Stimulated activated CD8-positive, alpha-beta memory T cell treated with anti-CD3 and anti-CD28 coated beads, Interleukin-7, amount 100 ng/mL, for 24 hours (primary cell): ENCODE measurements around the gene SPRYD4.
"Not testable (repeated sequence)": the region's sequence is repeated elsewhere in the genome, so short reads cannot be mapped to it uniquely, and the experiment has no call there.

Experiments
- DNase-seq: peaks from one replicate; pipeline ENCODE4 v3.0.0-alpha.2; 2020; ENCODE audit warnings: low read depth

The SPRYD4 gene

DNA sequence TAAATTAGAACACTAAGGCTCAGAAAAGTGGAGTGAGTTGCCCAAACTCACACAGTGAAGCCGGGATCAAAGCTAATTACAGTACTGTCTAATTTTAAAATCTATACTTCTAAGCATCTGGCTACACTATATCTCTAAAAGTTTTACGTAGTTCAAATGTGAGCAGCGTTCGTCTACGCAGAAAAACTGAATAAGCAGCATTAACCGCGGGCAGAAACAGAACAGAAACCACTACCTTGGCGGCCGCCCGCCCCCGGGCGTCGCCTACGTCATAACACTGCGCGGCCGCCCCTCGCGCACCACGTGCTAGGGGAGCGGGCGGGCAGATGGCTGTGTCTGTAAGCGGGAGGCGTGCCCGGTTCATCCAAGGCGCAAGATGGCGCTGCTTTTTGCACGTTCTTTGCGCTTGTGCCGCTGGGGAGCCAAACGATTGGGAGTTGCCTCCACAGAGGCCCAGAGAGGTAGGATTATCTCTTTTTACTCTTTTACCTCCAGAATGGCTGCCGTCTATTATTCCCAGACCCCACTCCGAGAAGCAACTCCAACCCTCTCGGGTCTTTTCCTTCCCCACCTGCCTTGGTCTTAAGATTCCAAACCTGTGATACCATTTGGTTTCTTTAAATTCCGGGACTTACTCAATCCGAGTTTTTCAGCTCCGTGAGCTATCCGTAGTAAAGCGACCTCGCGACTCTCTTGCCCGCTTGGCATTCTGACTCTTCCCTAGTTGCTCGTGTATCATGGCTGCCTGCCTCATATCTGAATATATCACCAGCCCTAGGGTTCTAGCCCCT lies at the start of gene SPRYD4:
TSS of gene SPRYD4 (plus strand) at position 363 of the 791 bp plus-strand sequence. CDS start at position 377, 14 bp downstream.
- peak; percentile 84 for DNase-seq

DNA sequence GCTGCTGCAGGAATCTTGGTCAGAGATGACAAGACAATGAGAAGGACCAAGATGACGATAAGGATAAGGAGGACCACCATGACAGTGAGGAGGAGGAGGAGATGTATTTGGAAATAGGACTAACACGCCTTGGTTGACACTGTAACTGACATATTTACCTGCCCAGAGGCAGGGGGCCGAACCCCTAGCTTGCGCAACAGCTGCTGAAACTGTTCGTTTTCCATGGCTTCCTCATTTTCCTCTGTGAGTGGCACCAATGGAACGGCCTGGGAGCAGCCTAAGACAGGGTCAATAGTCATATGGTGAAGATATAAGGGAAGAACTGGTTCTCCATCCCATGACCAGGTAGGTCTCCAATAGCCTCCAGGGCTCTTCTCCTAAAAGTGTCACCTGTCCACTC lies 48.0 kb upstream of the SPRYD4 start:
- DNase-seq, result no peak

DNA sequence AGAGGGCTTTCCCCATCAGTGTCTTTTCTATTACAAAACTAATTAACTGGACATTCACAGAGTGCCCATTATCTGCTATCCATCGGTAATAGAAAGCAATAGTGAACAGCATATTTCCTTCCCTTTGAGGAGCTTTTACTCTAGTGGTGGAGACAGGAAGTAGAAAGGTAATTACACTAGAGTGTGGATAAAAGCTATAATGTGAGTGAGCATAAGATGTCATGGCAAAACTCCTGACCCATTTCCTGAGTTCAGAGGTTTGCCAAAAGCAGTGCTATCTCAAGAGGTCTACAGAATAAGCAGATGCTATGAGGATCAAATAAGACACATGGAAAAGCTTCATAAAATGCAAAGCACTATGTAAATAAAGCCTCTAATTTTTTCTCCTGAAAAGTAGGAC lies 43.2 kb upstream of the SPRYD4 start:
- DNase-seq, result no peak

DNA sequence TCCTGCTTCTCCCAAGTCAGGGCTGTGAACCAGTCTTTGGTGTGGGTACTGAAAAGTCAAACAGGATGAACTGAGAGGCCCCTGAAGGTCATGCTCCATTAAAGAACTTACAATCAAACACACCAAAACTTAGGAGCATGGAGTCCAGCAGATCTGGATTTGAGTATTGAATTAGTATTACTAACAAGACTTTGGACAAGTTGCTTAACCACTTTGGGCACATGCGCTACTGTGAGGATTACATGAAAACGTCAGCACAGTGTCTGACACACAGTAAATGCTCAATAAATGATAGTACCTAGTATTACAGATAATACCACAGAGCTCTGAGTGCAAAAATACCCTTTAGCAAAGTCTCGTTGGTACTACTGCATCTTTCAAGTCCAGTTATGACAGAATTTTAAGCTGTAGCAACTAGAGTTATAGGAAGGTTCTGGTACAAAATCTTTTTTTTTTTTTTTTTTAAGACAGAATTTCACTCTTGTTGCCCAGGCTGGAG lies 42.4 kb upstream of the SPRYD4 start:
- DNase-seq, result no peak

DNA sequence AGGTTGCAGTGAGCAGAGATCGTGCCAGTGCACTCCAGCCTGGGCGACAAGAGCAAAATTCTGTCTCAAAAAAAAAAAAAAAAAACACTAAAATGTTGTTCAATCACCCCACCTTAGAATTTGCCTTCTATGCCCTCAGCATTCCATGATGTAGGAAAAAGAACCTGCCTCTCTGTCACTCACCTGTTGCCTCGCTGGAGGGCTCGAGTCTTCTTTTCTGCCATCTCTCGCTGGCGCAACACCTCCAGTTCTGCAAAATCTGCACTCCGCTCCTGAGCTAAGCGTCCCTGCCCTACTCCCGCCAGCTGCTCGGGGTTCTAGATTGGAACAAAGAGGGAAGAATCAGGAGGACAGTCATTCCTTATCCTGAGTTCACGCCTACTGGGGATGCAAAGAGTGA lies 37.1 kb upstream of the SPRYD4 start:
- DNase-seq, result no peak

DNA sequence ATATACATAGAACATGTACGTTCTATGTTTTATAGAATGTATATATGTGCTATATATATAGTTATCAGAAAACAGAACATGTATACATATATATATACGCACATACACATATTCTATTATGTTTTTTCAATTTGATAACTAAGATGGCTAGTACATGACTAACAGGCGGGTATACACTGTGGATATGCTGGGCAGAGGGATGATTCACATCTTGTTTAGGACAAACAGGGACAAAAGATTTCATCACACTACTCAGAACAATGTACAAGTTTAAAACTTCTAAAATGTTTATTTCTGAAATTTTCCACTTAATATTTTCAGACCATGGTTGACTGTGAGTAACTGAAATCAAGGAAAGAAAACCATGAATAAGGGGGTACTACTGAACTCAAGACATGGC lies 36.5 kb upstream of the SPRYD4 start:
- DNase-seq, result no peak

DNA sequence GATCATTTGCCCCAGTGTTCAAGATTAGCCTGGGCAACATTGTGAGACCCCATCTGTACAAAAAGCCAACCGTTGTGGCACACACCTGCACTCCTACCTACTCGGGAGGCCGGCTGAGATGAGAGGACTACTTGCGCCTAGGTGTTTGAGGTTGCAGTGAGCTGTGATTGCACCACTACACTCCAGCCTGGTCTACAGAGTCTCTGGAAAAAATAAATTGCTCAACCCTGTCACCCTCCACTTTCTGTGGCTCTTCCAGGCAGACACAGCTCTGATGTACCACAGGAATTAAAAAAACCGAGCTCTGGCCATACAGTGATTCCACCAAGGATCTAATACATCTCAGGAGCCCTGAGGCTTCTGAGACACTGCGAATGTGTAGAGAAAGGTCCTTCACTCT lies 33.5 kb upstream of the SPRYD4 start:
- no peak for DNase-seq

DNA sequence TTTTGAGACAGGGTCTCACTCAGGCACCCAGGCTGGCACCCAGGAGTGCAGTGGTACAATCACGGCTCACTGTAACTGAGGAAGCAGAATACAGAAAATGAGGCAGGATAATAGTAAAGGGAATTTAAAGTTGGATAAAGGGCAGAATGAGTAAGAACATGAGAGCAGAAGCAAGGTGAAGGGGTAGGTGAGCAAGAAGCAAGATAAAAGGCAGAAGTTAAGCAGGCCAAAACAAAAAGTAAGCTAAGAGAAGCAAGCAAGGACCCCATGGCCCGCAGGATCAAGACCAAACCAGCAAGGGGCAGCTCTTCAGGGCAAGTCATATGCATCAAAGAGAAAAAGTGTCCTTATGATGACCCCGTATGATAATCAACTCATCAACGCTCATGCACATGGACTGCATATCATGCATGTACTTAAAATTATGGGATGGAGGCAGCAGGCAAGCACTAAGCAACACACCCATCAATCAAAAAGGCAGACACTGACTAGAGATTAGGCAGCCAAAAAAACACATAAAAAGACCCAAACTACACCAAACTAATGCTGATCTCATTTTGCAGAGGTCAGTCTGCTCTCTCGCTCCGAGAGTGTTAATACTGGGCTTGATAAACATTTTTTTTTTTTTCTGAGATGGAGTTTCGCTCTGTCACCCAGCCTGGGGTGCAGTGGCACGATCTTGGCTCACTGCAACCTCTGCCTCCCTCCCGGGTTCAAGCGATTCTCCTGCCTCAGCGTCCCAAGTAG lies 30.8 kb upstream of the SPRYD4 start:
- no peak for DNase-seq

DNA sequence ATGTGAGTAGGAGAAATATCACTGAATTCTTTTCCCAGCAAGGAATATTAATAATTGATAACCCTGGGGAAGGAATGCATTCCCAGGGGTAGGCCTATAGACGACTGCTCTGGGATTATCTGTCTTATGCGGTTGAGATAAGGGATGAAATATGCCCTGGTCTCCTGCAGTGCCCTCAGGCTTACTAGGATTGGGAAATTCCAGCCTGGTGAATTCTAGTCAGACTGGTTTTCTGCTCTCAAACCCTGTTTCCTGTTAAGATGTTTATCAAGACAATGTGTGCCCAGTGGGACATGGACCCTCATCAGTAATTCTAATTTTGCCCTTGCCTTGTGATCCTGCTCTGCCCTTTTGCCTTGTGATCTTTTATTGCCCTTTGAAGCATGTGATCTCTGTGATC lies 25.2 kb upstream of the SPRYD4 start:
- not testable (repeated sequence) for DNase-seq

DNA sequence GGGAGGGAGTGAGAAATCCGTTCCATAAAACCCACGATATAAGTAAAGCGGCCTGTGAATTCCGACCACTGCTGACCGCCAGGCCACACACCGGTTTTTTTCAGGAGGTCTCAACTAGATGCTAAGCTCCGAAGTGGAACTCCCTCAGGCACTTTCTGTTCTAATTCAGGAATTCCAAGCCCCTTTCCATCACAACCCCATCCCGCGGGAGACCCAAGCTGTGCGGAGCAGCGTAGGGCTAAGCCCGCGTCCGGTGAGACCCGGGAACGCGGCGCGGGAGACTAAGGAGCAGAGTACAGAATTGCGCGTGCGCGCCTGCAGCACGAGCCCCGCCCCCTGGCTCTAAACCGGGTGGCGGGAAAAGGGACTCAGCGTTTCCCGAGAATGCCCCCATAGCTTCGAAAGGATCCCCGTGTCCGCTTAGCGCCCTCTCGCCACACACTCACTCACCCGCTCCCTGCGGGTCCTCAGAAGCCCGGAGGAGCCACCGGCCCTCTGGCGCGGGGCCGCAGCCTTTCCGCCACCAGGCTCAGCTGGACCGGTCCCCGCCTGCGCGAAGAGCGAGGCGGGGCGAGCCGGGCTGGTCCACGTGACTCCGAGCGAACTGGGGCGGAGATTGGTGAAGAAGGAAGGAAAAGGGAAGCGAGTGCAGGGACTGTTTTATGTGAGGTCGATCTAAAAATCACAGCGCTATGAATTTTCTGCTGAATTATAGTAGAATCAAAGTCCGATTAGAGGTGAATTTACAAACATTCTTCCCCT lies 19.3 kb upstream of the SPRYD4 start, which contains the start of gene TIMELESS:
TSS of gene TIMELESS (minus strand) at position 567 of the 762 bp plus-strand sequence. CDS start 15,256 bp downstream, outside the sequence.
- DNase-seq, result peak; percentile 66

DNA sequence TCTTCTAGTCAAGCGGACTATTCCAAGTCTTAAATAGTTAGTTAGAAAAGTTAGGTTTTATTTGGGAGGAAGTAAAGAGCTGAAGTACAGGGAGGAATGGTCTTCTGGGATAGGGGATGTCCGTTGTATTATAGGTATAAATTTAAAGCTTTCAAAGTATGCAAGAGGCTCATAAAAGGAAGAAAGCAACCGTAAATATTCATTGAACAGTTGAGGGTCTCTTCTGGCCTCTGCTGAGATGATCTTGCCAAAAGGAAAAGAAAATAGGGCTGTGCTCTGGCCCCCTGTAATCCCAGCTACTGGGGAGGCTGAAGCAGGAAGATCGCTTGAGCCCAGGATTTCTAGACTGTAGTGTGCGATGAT lies 18.8 kb upstream of the SPRYD4 start:
- no peak for DNase-seq

DNA sequence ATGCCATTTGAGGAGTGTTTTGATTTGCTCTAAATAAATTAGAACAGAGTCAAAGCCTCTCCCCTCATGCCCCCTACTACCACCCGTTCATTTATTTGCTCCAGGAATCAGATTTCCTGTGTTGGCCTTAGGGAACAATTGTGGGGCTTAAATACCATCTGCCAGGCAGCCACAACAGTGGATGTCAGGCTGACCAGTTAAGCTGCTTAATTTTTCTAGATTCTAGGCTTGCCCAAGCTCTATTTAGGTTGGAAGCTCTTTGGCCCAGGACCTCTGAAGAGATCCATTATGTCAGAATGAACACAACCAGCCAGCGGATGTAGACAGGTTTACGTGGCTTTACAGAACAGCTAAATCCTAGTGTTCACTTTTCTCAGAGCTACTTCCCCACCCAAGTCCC lies 18.1 kb upstream of the SPRYD4 start:
- DNase-seq, result no peak

DNA sequence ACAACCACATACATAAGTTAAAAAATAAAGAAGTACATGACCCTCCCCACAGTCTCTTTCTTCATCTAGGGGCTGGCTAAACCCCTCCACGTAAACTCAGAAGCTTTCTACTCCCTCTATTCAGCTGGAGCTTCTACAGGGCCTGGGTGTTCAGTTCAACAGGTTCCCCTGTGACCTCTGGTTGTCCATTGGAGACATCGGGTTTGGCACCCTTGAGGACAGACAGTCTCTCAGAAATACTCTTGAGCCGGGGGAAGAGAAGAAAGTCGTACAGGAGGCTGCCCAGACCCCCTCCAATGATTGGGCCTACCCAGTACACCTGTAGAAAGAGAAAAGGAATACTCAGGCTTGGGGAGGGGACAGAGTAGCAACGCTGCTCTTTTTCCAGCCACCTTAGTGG lies 17.2 kb upstream of the SPRYD4 start:
- DNase-seq, result no peak

DNA sequence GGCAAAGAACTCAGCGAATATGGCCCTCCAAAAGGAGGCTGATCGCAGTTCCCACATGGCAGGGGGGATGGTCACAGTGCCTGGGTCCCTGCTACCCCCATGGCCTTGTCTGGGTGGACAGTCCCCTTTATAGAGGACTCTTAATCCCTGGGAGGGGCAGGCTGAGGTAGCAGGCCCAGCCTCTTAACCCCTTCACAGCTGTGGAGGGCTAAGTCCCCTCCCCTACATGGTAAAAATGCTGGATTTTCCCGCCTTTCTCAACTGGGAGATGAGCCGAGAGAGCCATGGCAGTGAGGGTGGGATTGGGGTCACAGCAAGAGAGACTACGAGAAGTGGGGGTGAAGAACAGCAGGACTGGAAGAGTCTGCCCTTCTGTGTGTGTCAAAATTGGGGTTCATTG lies 13.8 kb upstream of the SPRYD4 start, which contains the start of gene MIP:
TSS of gene MIP (minus strand) at position 101 of the 400 bp plus-strand sequence. CDS start at position 57, 44 bp downstream.
- no peak for DNase-seq

DNA sequence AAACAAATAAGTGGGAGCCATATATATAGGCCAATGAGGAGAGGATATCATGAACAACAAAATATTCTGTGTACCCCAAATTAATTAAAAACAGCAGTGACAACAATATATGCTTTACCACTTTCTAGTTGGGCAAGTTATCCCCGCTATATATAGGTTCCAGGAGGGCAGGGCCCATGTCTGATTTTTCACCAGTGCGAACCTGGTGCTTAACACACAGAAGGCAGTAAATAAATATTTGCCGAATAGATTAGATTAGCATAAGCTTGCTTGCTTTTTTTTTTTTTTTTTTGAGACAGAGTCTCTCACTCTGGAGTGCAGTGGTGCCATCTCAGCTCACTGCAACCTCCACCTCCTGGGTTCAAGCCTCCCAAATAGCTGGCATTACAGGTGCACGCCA lies 10.6 kb upstream of the SPRYD4 start:
- DNase-seq, result no peak

DNA sequence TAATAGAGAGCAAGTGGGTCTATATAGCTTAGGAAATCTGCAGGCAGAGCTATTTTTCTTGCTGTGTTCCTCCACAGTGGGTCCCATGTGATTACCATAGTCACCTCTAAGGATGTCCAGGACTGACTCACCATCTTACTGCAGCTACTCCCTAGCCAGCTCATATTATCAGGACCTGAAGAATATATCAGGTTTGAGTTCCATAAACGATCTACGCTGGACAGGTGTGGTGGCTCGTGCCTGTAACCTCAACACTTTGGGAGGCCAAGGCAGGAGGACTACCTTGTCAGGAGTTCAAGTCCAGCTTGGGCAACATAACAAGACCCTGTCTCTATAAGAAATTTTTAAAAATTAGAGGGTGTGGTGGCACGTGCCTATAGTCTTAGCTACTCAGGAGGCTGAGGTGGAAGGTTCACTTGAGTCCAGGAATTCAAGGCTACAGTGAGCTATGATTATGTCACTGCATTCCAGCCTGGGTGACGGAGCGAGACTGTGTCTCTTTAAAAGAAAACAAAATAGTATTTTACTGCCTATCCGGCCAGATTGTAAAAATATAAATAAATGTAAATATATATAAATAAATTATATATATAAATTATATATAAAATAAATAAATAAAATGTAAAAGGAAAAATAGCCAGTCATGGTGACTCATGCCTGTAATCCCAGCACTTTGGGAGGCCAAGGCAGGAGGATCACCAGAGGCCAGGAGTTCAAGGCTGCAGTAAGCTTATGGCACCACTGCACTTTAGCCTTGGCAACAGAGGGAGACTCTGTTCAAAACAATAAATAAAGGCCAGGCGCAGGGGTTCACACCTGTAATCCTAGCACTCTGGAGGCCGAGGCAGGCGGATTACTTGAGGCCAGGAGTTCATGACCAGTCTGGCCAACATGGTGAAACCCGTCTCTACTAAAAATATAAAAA lies 6.9 kb upstream of the SPRYD4 start:
- no peak for DNase-seq

DNA sequence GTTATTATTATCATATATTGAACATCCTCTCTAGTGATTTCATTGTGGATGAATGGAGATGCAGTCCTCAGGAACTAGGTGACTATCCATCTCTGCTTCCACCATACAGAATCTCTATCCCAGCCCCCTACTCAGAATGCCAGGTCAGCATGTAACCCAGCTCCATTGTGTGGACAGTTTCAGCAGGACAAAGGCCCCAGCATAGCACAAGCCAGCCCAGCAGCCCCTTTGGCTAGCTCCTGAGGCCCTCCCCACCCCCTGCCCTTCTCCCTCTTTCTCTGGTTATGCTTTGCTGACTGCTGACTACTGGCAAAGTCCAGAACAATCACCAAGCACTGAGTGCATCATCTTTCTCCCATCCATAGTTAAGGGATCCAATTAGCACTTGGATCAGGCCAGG lies 5.8 kb upstream of the SPRYD4 start:
- no peak for DNase-seq

DNA sequence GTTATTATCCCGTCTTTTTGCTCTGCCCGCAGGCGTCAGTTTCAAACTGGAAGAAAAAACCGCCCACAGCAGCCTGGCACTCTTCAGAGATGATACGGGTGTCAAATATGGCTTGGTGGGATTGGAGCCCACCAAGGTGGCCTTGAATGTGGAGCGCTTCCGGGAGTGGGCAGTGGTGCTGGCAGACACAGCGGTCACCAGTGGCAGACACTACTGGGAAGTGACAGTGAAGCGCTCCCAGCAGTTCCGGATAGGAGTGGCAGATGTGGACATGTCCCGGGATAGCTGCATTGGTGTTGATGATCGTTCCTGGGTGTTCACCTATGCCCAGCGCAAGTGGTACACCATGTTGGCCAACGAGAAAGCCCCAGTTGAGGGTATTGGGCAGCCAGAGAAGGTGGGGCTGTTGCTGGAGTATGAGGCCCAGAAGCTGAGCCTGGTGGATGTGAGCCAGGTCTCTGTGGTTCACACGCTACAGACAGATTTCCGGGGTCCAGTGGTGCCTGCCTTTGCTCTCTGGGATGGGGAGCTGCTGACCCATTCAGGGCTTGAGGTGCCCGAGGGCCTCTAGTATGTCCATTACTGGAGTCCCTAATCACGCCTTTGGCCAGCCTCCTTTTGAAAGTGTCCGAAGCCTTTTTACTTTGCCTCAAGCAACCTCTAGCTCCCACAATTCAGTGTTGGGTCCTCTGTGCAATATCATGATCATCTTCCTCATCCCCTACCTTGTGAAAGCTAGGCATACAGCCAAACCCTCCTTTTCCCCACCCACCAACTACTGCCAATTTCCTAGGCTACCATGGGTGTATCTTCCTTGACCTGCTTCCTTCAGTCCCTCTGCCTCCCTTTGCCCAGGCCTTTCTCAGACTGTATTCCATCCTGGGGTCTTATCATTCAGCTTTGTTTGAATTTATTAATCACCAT lies 891 bp downstream of the SPRYD4 start:
- no peak for DNase-seq

DNA sequence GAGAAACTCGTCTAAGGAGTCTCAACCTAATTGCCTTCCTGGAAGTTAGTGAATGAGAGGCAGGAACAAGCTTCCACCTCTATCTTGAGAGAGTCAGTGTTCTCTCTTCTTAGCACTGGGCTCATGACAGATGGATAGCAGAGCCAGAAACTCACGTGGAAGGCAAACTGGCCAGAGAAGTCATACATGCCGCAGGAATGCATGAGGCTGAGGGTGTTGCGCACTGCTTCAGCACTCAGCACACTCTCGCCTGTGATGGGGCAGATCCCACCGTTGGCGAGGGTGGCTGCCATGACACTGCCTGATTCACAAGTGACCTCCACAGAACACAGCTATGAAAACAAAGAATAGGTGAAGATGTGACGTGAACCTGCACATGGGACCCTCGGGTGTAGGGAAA lies 6.0 kb downstream of the SPRYD4 start:
- DNase-seq, result no peak

DNA sequence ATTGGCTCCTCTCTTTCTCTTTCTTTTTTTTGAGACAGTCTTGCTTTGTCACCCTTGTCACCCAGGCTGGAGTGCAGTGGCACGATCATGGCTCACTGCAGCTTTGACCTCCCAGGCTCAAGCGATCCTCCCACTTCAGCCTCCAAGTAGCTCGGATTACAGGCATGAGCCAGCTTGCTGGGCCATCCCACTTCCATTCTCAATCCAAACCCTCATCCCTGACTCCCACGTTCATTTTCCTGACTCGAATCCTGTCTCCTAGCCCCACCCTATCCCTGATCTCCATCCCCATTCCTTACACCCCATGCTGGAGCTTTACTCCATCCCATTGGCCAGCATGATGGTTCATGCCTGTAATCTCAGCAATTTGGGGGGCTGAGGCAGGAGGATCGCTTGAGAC lies 7.8 kb downstream of the SPRYD4 start:
- no peak for DNase-seq
